ENCODE results near the gene HCCS.

The HCCS gene

GRCh38 chrX:11111037-11111851 lies at the start of gene HCCS:
TSS of gene HCCS (plus strand) at chrX:11111332. CDS start at chrX:11112061, 729 bp downstream.
- peak; percentile 66 to 74 for DNase-seq (ENCODE audit: low read depth in 2 of 2)

GRCh38 chrX:11064276-11064675 lies 46.9 kb upstream of the HCCS start:
- DNase-seq (ENCODE audit: low read depth in 2 of 2) = no peak

GRCh38 chrX:11064851-11065600 lies 46.1 kb upstream of the HCCS start:
- DNase-seq (ENCODE audit: low read depth in 2 of 2) = no peak

- no peak for DNase-seq (ENCODE audit: low read depth in 2 of 2)
These were observed 44.3 kb upstream of the HCCS start for GRCh38 chrX:11066812-11067211.

GRCh38 chrX:11073381-11073780 lies 37.8 kb upstream of the HCCS start:
- no peak for DNase-seq (ENCODE audit: low read depth in 2 of 2)

GRCh38 chrX:11080741-11081305 lies 30.3 kb upstream of the HCCS start:
- no peak for DNase-seq (ENCODE audit: low read depth in 2 of 2)

- no peak for DNase-seq (ENCODE audit: low read depth in 2 of 2)
These were observed 29.6 kb upstream of the HCCS start for GRCh38 chrX:11081511-11081910.

- DNase-seq (ENCODE audit: low read depth in 2 of 2) = no peak
These were observed 25.8 kb upstream of the HCCS start for GRCh38 chrX:11085305-11085704.

- no peak for DNase-seq (ENCODE audit: low read depth in 2 of 2)
These were observed 21.3 kb upstream of the HCCS start for GRCh38 chrX:11089802-11090201.

- no peak for DNase-seq (ENCODE audit: low read depth in 2 of 2)
These were observed 13.2 kb upstream of the HCCS start for GRCh38 chrX:11097933-11098332.

GRCh38 chrX:11099465-11099864 lies 11.7 kb upstream of the HCCS start:
- no peak for DNase-seq (ENCODE audit: low read depth in 2 of 2)

GRCh38 chrX:11100281-11101035 lies 10.7 kb upstream of the HCCS start:
- no peak for DNase-seq (ENCODE audit: low read depth in 2 of 2)

- DNase-seq (ENCODE audit: low read depth in 2 of 2) = no peak
These were observed 8.1 kb upstream of the HCCS start for GRCh38 chrX:11103006-11103405.

GRCh38 chrX:11103751-11104150 lies 7.4 kb upstream of the HCCS start:
- DNase-seq (ENCODE audit: low read depth in 2 of 2) = no peak

GRCh38 chrX:11105080-11105479 lies 6.1 kb upstream of the HCCS start:
- no peak for DNase-seq (ENCODE audit: low read depth in 2 of 2)

GRCh38 chrX:11108253-11108941 lies 2.7 kb upstream of the HCCS start:
- no peak for DNase-seq (ENCODE audit: low read depth in 2 of 2)

- no peak for DNase-seq (ENCODE audit: low read depth in 2 of 2)
These were observed 1.2 kb upstream of the HCCS start for GRCh38 chrX:11109968-11110367.

GRCh38 chrX:11111947-11112346 lies 815 bp downstream of the HCCS start:
- no peak for DNase-seq (ENCODE audit: low read depth in 2 of 2)

GRCh38 chrX:11113731-11114130 lies 2.6 kb downstream of the HCCS start:
- no peak for DNase-seq (ENCODE audit: low read depth in 2 of 2)

- no peak for DNase-seq (ENCODE audit: low read depth in 2 of 2)
These were observed 6.6 kb downstream of the HCCS start for GRCh38 chrX:11117745-11118144.

GRCh38 chrX:11119313-11119943 lies 8.3 kb downstream of the HCCS start:
- DNase-seq (ENCODE audit: low read depth in 2 of 2) = no peak

All from stimulated activated CD8-positive, alpha-beta memory T cell treated with anti-CD3 and anti-CD28 coated beads, Interleukin-15, amount 100 ng/mL, for 4 hours (primary cell).